IMR-90 (cell line): ENCODE results near the gene CROCC2. TPM values are rescaled to one million over a fixed set of nuclear protein-coding genes. Genes with fewer than 3 reads are reported as not detected.

Experiments
- ATAC-seq: fragments of 200-7000 bp; cut with Tn5 transposase; 2 replicates; pipeline ENCODE4 v1.9.1; 2020; ENCODE audit warnings: low read depth, mild to moderate bottlenecking, moderate library complexity
- BruUV-seq: library from RNA; stranded (reverse); fragments of 400-500 nt; replicated peaks from 2 replicates; lab custom pipeline; 2021; lab: Mats Ljungman, UMichigan
- CTCF ChIA-PET: fragments of 300-600 bp; formaldehyde crosslinking; extraction: SDS; loops from one replicate; lab custom pipeline; 2021; ENCODE audit warnings: antibody characterized with exemption; lab: Yijun Ruan, JAX
- POLR2A ChIA-PET: fragments of 300-600 bp; sonication (Branson Sonifier 250); formaldehyde crosslinking; loops from one replicate; lab custom pipeline; 2022; ENCODE audit warnings: antibody characterized with exemption; ENCODE audit not compliant: unreplicated experiment; lab: Charles Lee
- DNase-seq: peaks from one replicate; pipeline ENCODE4 v3.0.0; 2013
- H2AFZ ChIP-seq: replicated peaks from 2 replicates; pipeline ENCODE3; 2013; ENCODE audit warnings: low read length, mild to moderate bottlenecking; ENCODE audit not compliant: poor library complexity
- H2AK5ac ChIP-seq: 2 replicates; pipeline ENCODE4 v1.6.1; 2013; ENCODE audit warnings: low read depth, low read length, inconsistent platforms
- H2AK9ac ChIP-seq: replicated peaks from 2 replicates; pipeline ENCODE3; 2013; ENCODE audit warnings: mild to moderate bottlenecking, low read depth, low read length, moderate library complexity; ENCODE audit not compliant: poor library complexity
- H2BK120ac ChIP-seq: 2 replicates; pipeline ENCODE4 v1.6.1; 2013; ENCODE audit warnings: low read depth, low read length, inconsistent platforms
- H2BK15ac ChIP-seq: 3 replicates; pipeline ENCODE4 v1.6.1; 2013; ENCODE audit warnings: low read depth, low read length, inconsistent platforms
- H2BK20ac ChIP-seq: 2 replicates; pipeline ENCODE4 v1.6.1; 2013; ENCODE audit warnings: low read depth, mild to moderate bottlenecking, inconsistent platforms, low read length, moderate library complexity
- H2BK5ac ChIP-seq: 2 replicates; pipeline ENCODE4 v1.6.1; 2013; ENCODE audit warnings: mild to moderate bottlenecking, low read depth, low read length, inconsistent platforms; ENCODE audit not compliant: poor library complexity, severe bottlenecking
- H3K14ac ChIP-seq: replicated peaks from 2 replicates; pipeline ENCODE4 v1.6.1; 2013; ENCODE audit warnings: low read depth, low read length, inconsistent platforms
- H3K18ac ChIP-seq: 2 replicates; pipeline ENCODE4 v1.6.1; 2013; ENCODE audit warnings: low read depth, low read length, control low read depth
- H3K23ac ChIP-seq: 2 replicates; pipeline ENCODE4 v1.6.1; 2013; ENCODE audit warnings: low read depth, low read length, inconsistent platforms
- H3K27ac ChIP-seq: 2 replicates; pipeline ENCODE4 v1.5.1; 2013; ENCODE audit warnings: mild to moderate bottlenecking, control low read depth, low read length; ENCODE audit not compliant: insufficient read depth
- H3K27me3 ChIP-seq: 2 replicates; pipeline ENCODE4 v1.6.1; 2013; ENCODE audit warnings: low read length; ENCODE audit not compliant: control insufficient read depth, insufficient read depth
- H3K36me3 ChIP-seq: 2 replicates; pipeline ENCODE4 v1.6.1; 2013; ENCODE audit warnings: low read length, mixed read lengths; ENCODE audit not compliant: control insufficient read depth, insufficient read depth
- H3K4ac ChIP-seq: 2 replicates; pipeline ENCODE4 v1.6.1; 2013; ENCODE audit warnings: low read depth, low read length, inconsistent platforms
- H3K4me1 ChIP-seq: 2 replicates; pipeline ENCODE4 v1.6.1; 2013; ENCODE audit warnings: low read length, mixed read lengths; ENCODE audit not compliant: control insufficient read depth, insufficient read depth
- H3K4me2 ChIP-seq: 2 replicates; pipeline ENCODE4 v1.6.1; 2013; ENCODE audit warnings: low read depth, mild to moderate bottlenecking, control low read depth, low read length, moderate library complexity
- H3K4me3 ChIP-seq: 2 replicates; pipeline ENCODE4 v1.5.1; 2013; ENCODE audit warnings: low read depth, mild to moderate bottlenecking, control low read depth, low read length, moderate library complexity; ENCODE audit not compliant: insufficient read depth
- H3K56ac ChIP-seq: 2 replicates; pipeline ENCODE4 v1.6.1; 2013; ENCODE audit warnings: low read length, inconsistent platforms; ENCODE audit not compliant: insufficient read depth; ENCODE audit errors: extremely low read depth
- H3K79me1 ChIP-seq, 2 experiments: 2 replicates each; pipeline ENCODE4 v1.6.1; 2013; ENCODE audit warnings: low read length in 2 of 2, inconsistent platforms in 1 of 2, low read depth in 1 of 2
- H3K9ac ChIP-seq: 2 replicates; pipeline ENCODE4 v1.6.1; 2013; ENCODE audit warnings: low read depth, low read length, control low read depth
- H3K9me1 ChIP-seq: 2 replicates; pipeline ENCODE4 v1.6.1; 2013; ENCODE audit warnings: low read length, inconsistent platforms; ENCODE audit not compliant: insufficient read depth
- H3K9me3 ChIP-seq: 2 replicates; pipeline ENCODE4 v1.6.1; 2013; ENCODE audit warnings: low read length; ENCODE audit not compliant: control insufficient read depth, insufficient read depth
- H4K20me1 ChIP-seq: 2 replicates; pipeline ENCODE4 v1.6.1; 2013; ENCODE audit warnings: low read length, inconsistent platforms; ENCODE audit not compliant: insufficient read depth
- H4K5ac ChIP-seq: 2 replicates; pipeline ENCODE4 v1.6.1; 2013; ENCODE audit warnings: mild to moderate bottlenecking, low read depth, low read length, control low read depth
- H4K8ac ChIP-seq, 2 experiments: 2 replicates each; pipeline ENCODE4 v1.6.1; 2013; ENCODE audit warnings: low read depth in 2 of 2, low read length in 2 of 2, control low read depth in 1 of 2, inconsistent platforms in 1 of 2
- H4K91ac ChIP-seq: 2 replicates; pipeline ENCODE4 v1.6.1; 2013; ENCODE audit warnings: low read depth, low read length, inconsistent platforms; ENCODE audit not compliant: insufficient read depth
- BHLHE40 ChIP-seq: fragments of 150-350 bp; IDR thresholded peaks from 2 replicates; pipeline ENCODE4 v1.6.1; 2016; ENCODE audit warnings: mild to moderate bottlenecking, low read depth, low read length
- CEBPB ChIP-seq: IDR thresholded peaks from 2 replicates; pipeline ENCODE4 v1.6.1; 2012; ENCODE audit warnings: low read depth, low read length, improper control_type of control experiment
- CHD1 ChIP-seq: IDR thresholded peaks from 2 replicates; pipeline ENCODE4 v1.6.1; 2012; ENCODE audit warnings: low read depth, low read length, improper control_type of control experiment
- FOS ChIP-seq: fragments of 150-350 bp; IDR thresholded peaks from 2 replicates; pipeline ENCODE4 v1.6.1; 2016; ENCODE audit warnings: low read depth, low read length
- MAFK ChIP-seq: IDR thresholded peaks from 2 replicates; pipeline ENCODE4 v1.6.1; 2012; ENCODE audit warnings: low read depth, low read length, improper control_type of control experiment
- MAZ ChIP-seq: IDR thresholded peaks from 2 replicates; pipeline ENCODE4 v1.6.1; 2012; ENCODE audit warnings: low read depth, mild to moderate bottlenecking, low read length, improper control_type of control experiment, moderate library complexity, borderline replicate concordance
- MXI1 ChIP-seq: IDR thresholded peaks from 2 replicates; pipeline ENCODE4 v1.6.1; 2012; ENCODE audit warnings: low read depth, mild to moderate bottlenecking, low read length, moderate library complexity, borderline replicate concordance
- NFE2L2 ChIP-seq: fragments of 150-350 bp; IDR thresholded peaks from 2 replicates; pipeline ENCODE4 v1.6.1; 2016; ENCODE audit warnings: low read depth, mild to moderate bottlenecking, low read length
- POLR2A ChIP-seq: IDR thresholded peaks from 2 replicates; pipeline ENCODE4 v1.6.1; 2012; ENCODE audit warnings: mild to moderate bottlenecking, low read depth, low read length
- RAD21 ChIP-seq: IDR thresholded peaks from 2 replicates; pipeline ENCODE4 v1.6.1; 2012; ENCODE audit warnings: low read length, improper control_type of control experiment
- RCOR1 ChIP-seq: IDR thresholded peaks from 2 replicates; pipeline ENCODE4 v1.6.1; 2012; ENCODE audit warnings: mild to moderate bottlenecking, low read length, improper control_type of control experiment; ENCODE audit not compliant: insufficient replicate concordance
- SMC3 ChIP-seq: fragments of 150-350 bp; IDR thresholded peaks from 2 replicates; pipeline ENCODE4 v1.6.1; 2016; ENCODE audit warnings: low read depth, mild to moderate bottlenecking, antibody characterized with exemption, low read length, moderate library complexity
- WGBS, 2 experiments: methylation state at CpG; one replicate each; pipeline versions ENCODE4 v1.1.5 to v1.1.7; 2013; ENCODE audit warnings: missing lambda C conversion rate in 2 of 2; ENCODE audit not compliant: insufficient read length in 1 of 2; ENCODE audit errors: extremely low coverage in 2 of 2; 5-methylcytosine and 5-hydroxymethylcytosine counted together
- dilution Hi-C: fragments of 300-500 bp; cut with HindIII; formaldehyde crosslinking; loops from one replicate; pipeline ENCODE4 v1.14.3; 2018; ENCODE audit warnings: low sequenced_read_pairs; ENCODE audit not compliant: unreplicated experiment
- in situ Hi-C: fragments of 300-500 bp; cut with MboI; formaldehyde crosslinking; loops from 3 replicates; pipeline ENCODE4 v1.14.3; 2019; ENCODE audit warnings: low sequenced_read_pairs, inconsistent platforms, mixed read lengths
- intact Hi-C: fragments of 100-400 bp; cut with micrococcal nuclease; formaldehyde crosslinking; loops from 2 replicates; pipeline ENCODE4 v1.10.0; 2022
- polyA plus RNA-seq, 3 experiments: library from polyadenylated mRNA; depleted of rRNA; stranded (reverse); fragments of >200 nt; gene quantifications; 2 replicates each; pipeline ENCODE4 v1.2.3, GENCODE V29; 2012; ENCODE audit warnings: low replicate concordance in 1 of 3
- total RNA-seq: library from RNA; depleted of rRNA; stranded (reverse); fragments of >200 nt; gene quantifications from 2 replicates; pipeline ENCODE4 v1.2.3, GENCODE V29; 2012
- TF ChIP-seq, protein P1 (sequence below): fragments of 150-350 bp; IDR thresholded peaks from 2 replicates; pipeline ENCODE4 v1.6.1; 2016; ENCODE audit warnings: low read depth, mild to moderate bottlenecking, low read length, moderate library complexity, borderline replicate concordance
- TF ChIP-seq, protein P2 (sequence below): fragments of 150-350 bp; IDR thresholded peaks from 2 replicates; pipeline ENCODE4 v1.6.1; 2017; ENCODE audit warnings: mild to moderate bottlenecking, antibody characterized with exemption, low read length, low read depth
- TF ChIP-seq, protein P3 (sequence below): conservative IDR thresholded peaks from 2 replicates; pipeline ENCODE4 v1.5.1; 2012; ENCODE audit warnings: mild to moderate bottlenecking, low read depth, low read length, improper control_type of control experiment

CROCC2 gene
- total and polyA plus RNA-seq, 2 of the 4 experiments (the other 2 are of a cell fraction): not detected

DNA sequence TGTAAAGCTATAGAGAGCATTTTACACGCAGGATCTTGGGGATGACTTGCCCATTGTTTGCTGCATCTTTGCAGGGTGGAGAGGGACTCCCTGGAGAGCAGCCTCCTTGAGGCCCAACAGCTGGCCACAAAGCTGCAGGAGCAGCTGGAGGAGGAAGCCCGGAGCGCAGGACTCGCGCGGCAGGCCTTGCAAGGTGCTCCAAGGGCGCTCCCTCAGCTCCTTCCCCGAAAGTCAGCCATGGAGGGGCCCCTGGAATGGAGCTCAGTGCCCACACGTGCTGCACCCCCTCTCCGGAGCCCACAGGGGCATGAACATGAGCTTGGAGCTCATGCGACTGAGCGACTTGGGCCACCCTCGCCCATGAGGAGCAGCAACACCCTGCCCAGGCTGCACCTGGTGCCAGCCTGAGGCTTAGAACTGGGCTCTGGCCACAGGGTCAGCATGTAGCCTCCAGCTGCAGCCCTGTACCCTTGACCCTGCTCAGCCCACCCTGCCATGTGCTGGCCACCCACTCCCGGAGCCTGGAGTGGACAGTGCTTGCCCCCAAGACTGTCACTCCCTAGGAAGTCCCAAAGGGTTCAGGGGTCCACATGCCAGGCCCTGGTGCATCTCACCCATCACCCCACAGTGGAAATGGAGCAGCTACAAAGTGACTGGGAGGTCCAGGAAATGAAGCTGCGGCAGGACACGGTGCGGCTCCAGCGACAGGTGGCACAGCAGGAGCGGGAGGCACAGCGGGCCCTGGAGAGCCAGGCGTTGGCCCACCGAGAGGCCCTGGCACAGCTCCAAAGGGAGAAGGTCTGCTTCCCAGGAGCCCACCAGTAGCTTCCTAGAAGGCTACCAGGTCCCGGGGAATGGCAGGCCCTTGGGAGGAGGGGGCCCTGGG lies 43.0 kb downstream of the CROCC2 start:
- BruUV-seq: no TSS peak
- Histone ChIP-seq H3K4me2 (no peak overlapping the region), H2AK9ac (no peak overlapping the region), H4K8ac (no peak overlapping the region), H2BK20ac (no peak overlapping the region), H2BK15ac (no peak overlapping the region), H3K27me3 (peaks cover 13% of the 10 kb centered on the region; the same call in 1 of the 2 replicates), H3K9me3 (no peaks in the 10 kb centered on the region), H3K4me3 (no peak overlapping the region), H3K9me1 (no peaks in the 10 kb centered on the region), H3K9ac (no peak overlapping the region), H4K5ac (no peak overlapping the region), H3K23ac (no peak overlapping the region), H3K27ac (no peak overlapping the region), H3K4me1 (no peaks in the 10 kb centered on the region), H3K14ac (no peak overlapping the region), H3K36me3 (no peaks in the 10 kb centered on the region), H3K18ac (no peak overlapping the region), H4K20me1 (no peaks in the 10 kb centered on the region), H2AFZ (no peak overlapping the region), H2BK120ac (no peak overlapping the region), H2BK5ac (no peak overlapping the region), H3K4ac (no peak overlapping the region), H4K91ac (no peak overlapping the region), H3K79me1 (no peaks in the 10 kb centered on the region), H2AK5ac (no peak overlapping the region), H3K56ac (no peak overlapping the region)
- intact Hi-C loops: no loop called here
- ATAC-seq: no peak
- DNase-seq: no peak
- dilution Hi-C loops: no loop called here
- in situ Hi-C loops: no loop called here
- ChIA-PET POLR2A (no interaction called here), CTCF (interaction anchor here (0.5 kb wide), 1 partner anchor 34 kb away, joined by 3 read pairs; no protein-coding TSS in a partner anchor)
- WGBS, 2 experiments: 77% methylated on average over 8 of the region's 23 CpGs; no CpG with 5 or more reads in 1 of the 2 experiments
- TF ChIP-seq RCOR1: no peak
- TF ChIP-seq MXI1: no peak
- no peak for TF ChIP-seq NFE2L2
- TF ChIP-seq, protein P1, sequence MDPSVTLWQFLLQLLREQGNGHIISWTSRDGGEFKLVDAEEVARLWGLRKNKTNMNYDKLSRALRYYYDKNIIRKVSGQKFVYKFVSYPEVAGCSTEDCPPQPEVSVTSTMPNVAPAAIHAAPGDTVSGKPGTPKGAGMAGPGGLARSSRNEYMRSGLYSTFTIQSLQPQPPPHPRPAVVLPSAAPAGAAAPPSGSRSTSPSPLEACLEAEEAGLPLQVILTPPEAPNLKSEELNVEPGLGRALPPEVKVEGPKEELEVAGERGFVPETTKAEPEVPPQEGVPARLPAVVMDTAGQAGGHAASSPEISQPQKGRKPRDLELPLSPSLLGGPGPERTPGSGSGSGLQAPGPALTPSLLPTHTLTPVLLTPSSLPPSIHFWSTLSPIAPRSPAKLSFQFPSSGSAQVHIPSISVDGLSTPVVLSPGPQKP: no peak
- no peak for TF ChIP-seq MAFK
- no peak for TF ChIP-seq CHD1
- TF ChIP-seq, protein P2, sequence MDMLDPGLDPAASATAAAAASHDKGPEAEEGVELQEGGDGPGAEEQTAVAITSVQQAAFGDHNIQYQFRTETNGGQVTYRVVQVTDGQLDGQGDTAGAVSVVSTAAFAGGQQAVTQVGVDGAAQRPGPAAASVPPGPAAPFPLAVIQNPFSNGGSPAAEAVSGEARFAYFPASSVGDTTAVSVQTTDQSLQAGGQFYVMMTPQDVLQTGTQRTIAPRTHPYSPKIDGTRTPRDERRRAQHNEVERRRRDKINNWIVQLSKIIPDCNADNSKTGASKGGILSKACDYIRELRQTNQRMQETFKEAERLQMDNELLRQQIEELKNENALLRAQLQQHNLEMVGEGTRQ: no peak
- TF ChIP-seq, protein P3, sequence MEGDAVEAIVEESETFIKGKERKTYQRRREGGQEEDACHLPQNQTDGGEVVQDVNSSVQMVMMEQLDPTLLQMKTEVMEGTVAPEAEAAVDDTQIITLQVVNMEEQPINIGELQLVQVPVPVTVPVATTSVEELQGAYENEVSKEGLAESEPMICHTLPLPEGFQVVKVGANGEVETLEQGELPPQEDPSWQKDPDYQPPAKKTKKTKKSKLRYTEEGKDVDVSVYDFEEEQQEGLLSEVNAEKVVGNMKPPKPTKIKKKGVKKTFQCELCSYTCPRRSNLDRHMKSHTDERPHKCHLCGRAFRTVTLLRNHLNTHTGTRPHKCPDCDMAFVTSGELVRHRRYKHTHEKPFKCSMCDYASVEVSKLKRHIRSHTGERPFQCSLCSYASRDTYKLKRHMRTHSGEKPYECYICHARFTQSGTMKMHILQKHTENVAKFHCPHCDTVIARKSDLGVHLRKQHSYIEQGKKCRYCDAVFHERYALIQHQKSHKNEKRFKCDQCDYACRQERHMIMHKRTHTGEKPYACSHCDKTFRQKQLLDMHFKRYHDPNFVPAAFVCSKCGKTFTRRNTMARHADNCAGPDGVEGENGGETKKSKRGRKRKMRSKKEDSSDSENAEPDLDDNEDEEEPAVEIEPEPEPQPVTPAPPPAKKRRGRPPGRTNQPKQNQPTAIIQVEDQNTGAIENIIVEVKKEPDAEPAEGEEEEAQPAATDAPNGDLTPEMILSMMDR: no peak
- no peak for TF ChIP-seq RAD21
- TF ChIP-seq POLR2A: no peak
- TF ChIP-seq CEBPB: no peak
- no peak for TF ChIP-seq MAZ
- no peak for TF ChIP-seq BHLHE40
- TF ChIP-seq FOS: no peak
- no peak for TF ChIP-seq SMC3
